Measurements from ENCODE around the gene KIF26A. TPM values are rescaled to one million over a fixed set of nuclear protein-coding genes. Genes with fewer than 3 reads are reported as not detected.

The KIF26A gene
- total RNA-seq, 1 donor from 2014 or later, result 6.8 TPM

DNA sequence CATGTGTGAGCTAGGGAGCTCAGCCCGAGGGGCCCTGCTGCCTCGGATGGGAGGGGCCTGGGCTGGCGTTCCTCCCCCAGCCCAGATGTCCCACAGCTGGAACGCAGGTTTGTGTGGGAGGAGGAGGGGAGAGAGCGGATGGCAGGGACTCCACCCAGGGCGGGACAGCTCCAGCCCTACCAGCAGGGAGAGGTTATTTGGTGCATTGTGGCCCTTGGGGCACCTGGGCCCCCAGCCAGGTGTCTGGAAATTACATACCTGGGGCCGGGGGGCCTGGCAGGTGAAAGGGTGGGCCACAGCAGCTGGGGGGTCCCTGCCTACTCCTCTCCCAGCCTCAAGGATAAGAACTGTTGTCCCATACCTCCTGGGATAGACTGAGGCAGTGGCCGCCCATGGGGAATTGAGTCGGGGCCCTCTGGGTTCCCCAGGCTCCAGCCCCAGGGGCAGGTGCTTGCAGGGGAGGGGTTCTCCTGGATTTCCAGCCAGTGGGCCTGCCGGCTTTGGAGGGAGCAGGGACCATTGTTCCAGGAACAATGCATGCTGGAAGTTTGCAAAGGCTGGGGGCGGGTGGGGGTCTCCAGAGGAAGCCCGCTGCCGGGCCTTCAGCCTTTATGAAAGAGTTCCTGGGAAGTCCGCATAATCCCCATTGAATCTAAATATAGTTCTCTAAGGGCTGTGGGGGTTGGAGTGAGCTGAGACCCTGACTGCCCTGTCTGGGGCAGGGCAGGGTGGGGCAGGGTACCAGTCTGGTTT, 1.2 kb downstream of the KIF26A start:
- intact Hi-C loops (cut with DNase I), result loop anchor here (2.0 to 10.0 kb wide), 5 partner anchors 45 to 498 kb away; no protein-coding TSS in a partner anchor
- DNase-seq (ENCODE audit: low spot score), result no peak

DNA sequence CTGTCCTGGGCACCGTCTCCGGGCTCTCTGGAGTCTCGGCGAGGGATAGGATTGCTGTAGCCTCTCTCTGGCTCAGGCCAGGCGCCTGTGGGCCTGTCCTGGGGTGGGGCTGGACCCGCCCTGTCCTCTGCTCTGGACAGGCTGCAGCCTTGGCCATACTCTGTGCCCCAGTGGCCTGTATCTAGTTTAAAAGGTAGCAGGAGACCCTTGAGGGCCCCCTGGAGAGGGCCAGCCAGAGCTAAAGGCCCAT, 1.8 kb downstream of the KIF26A start:
- intact Hi-C loops (cut with DNase I), result no loop called here
- no peak for DNase-seq (ENCODE audit: low spot score)

DNA sequence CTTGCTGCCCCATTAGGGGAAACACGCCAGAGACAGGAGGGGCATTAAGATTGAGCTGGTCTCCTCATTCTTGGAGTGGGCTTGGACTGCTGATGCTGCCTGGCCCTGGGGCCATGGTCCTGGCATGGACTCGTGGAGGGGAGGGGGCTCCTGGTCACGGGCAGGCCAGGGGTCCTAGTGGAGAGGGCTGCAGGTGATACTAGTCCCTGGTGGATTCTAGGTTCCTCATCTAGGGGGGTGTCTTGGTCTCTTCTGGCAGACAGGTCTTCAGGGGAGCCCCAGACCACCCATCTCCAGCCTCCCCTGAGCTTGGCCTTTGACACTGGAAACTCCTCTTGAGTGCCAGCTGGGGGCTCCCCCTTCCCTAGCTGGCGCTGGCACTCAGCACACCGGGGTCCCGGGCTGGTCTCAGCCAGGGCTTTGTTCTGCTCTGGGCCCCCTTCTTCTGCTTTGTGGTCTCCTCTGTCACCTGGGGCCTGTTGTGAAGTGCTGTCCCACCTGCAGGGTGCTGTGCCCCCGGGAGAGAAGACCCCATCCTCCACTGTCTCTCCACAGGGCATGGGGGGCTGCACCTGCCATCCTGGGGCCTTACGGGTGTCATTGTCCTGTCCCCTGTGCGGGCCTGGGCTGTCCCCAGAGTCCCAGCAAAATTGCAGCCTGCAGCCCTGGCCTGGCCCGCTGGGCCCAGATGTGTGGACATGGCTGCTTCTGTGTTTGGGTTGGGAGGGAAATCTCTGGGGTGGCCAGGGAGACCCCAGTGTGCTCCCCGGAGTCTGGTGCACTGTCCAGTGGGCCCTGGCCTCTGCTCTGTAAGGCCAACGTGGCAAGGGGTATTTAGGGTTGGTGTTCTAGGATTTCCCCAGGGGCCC, 2.3 kb downstream of the KIF26A start:
- no peak for DNase-seq (ENCODE audit: low spot score)
- intact Hi-C loops (cut with DNase I), result no loop called here

DNA sequence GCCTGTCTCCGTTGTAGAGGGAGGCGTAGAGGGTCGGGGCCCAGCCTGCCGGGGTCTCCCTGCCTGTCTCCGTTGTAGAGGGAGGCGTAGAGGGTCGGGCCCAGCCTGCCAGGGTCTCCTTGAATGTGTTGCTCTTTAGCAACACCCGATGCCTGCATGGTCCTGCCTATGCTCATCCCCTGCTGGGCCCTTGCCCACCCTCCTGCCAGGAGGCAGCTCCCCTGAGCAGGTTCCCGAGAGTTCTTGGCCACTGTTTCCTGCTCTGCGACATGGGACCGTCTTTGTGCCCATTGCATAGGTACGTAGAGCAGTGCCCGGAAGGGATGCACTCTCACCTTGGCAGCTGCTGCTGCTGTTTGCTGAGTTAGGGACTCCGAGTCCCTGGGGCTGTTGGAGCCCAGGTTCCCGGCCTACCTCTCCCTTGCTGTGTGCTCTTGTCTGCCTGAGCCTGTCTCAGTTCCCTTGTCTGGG, 3.3 kb downstream of the KIF26A start:
- intact Hi-C loops (cut with DNase I), result no loop called here
- no peak for DNase-seq (ENCODE audit: low spot score)

DNA sequence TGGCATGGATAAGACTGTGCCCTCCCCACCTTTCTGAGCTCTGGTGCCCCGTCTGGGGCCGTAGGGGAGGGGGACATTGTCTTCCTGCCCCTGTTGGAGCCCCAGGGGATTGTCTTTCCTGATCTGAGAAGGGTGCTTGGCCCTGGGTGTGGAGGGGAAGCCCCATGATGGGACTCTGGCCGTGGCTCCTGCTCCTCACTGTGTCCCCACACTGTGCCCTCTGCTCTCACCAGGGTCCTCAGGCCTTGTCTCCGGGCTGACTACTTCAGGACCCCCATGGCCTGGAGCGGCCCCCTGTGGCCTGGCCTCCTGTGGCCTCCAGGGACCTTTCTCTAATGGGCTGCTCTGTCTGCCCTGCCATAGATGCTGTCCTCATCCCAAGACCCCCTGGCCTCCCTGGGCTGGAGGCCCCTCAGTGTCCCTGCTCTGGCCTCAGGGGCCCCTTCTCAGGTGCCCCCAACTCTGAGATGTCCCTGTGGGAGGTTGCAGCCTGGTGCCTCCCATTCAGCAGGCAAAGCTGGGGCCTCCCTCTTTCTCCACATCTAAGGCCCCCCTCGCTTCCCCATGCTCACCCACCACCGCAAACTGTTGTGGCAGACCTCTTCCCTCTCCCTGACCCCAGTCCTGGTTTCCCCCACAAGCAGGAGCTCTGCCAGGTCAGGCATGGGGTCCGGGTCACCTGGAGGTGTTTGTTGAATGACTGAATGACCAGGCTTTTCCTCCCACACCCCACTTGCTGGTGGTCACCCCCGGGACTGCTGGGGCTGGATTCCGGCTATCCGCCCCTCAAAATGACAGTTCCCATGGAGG, 4.0 kb downstream of the KIF26A start:
- no peak for DNase-seq (ENCODE audit: low spot score)
- intact Hi-C loops (cut with DNase I), result no loop called here

DNA sequence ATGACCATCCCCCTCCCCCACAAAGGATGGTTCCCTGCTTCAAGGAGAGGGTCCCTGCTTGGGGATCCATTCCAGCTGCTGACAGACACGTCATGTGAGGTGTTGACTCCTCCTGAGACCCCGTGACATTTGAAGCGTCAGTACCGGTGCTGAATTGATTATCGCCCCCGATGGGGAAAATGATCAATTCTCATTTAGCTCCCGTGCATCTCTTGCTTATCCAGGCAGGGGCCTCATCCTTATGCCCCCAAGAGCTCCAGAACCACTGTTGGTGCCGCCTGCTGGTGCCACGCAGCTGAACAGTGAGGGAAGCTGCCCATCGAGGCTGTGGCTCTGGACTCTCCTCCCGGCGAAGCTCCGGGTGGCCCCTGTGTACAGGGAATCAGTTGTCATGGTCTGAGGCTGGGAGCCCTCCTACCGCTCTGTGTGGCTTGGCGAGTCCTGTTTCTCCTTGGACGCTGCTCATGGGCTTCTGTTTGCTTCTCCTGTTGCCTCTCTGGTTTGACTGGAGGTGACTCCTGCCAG, 4.6 kb downstream of the KIF26A start:
- DNase-seq (ENCODE audit: low spot score), result no peak

DNA sequence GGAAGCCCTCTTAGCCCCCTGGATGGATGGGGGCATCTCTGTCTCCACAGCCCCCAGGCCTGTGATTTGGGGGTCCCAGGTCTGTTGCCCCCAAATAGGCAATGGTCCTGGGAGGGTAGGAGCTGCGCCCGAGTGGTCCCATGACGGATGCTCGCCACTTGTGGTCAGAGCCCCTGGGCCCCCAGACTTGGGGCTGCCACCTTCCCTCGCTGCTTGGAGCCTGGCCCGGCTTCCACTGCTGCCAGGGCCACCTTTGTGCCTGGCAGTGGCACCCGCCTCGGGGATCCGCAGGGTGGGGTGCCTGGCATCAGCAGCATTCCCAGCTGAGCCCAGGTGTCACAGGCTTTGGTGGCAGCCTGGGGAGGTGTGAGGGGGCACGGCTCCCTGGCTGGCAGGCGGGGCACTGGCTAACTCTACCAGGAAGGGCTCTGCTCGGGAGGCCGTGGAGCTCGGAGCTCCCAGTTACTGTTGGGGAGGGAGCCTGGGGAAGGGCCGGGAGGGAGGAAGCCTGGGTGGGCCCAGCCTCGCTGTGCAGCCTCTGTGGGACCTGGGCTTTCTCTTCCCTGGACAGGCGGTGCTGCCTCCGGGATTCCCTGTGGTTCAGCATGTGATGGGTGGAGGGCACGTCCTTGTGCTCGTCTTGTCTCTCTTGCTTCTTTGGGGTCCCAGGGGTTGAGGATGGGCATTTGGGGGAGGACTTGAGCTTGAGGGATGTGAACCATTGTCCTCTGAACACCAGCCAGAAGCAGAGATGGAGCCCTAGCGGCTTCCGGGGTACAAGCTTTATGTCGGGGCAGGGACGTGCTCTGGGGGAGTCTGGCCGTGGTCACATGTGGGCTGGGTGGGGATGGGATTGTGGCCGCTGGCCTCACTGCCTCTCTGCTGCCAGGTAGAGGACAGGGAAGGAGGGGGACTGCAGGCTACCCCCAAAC, 5.4 kb downstream of the KIF26A start:
- DNase-seq (ENCODE audit: low spot score), result peak; percentile 71
- intact Hi-C loops (cut with DNase I), result no loop called here

More for the DNA sequence above, 4.6 kb downstream of the KIF26A start:
- intact Hi-C loops (cut with DNase I), result no loop called here

DNA sequence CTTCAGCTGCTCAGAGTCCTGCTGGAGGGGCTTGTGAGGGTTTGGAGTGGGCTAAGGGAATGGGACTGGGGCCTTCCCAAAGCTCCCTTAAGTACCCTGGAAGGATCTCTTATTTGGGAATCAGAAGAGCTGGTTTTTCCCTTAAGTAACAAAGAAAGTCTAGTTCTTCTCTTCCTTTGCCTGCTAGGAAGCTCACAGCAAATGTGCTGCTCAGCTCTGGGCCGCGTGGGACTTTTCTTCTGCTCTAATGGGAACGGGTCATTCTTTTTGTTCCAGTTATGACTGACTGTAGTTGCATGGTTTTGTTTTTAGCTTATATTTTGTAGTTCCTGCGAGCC, 6.0 kb downstream of the KIF26A start:
- DNase-seq (ENCODE audit: low spot score), result peak; percentile 12
- intact Hi-C loops (cut with DNase I), result no loop called here

DNA sequence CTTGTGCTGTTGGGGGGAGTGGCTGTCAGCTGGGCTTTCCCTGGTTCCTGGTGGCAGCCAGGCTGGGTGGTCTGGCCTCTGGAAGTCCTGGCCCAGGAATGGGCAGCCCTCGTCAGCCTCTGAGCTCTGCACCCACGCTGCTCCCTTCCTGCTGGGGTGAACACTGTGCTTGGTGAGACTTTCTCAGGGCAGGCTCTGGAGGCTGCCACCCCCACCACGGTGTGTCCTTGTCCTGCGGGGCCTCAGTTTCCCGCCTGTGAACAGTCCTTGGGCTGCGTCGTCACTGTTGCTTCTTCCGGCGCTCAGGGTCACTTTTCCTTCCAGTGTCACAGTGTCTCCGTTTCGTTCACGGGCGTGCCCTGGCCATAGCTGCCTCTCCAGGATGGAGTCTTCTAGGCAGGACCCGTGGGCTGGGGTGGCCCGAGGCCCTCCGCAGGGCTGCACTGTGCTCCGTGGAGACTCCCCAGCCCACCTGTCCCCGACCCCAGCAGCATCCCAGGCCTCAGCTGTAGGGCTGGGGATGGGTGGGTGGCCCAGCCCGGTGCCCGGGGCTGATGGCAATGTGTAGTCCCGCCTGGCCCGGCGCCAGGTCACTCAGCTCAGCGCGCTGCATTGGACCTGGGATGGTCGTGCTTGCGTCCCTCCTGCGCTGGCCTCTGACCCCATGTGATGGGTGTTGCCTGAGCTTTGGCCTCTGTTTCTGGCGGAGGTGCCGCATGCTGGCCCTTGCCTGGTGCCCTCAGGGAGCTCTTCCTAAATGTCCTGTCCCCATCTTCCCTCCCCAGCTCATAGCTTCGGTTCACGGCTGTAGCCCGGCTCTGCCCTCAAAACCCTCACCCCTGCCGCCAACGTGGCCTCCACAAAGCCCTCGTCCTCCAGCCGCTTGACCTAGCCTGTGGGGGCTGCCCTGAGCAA, 6.8 kb downstream of the KIF26A start:
- intact Hi-C loops (cut with DNase I), result no loop called here

DNA sequence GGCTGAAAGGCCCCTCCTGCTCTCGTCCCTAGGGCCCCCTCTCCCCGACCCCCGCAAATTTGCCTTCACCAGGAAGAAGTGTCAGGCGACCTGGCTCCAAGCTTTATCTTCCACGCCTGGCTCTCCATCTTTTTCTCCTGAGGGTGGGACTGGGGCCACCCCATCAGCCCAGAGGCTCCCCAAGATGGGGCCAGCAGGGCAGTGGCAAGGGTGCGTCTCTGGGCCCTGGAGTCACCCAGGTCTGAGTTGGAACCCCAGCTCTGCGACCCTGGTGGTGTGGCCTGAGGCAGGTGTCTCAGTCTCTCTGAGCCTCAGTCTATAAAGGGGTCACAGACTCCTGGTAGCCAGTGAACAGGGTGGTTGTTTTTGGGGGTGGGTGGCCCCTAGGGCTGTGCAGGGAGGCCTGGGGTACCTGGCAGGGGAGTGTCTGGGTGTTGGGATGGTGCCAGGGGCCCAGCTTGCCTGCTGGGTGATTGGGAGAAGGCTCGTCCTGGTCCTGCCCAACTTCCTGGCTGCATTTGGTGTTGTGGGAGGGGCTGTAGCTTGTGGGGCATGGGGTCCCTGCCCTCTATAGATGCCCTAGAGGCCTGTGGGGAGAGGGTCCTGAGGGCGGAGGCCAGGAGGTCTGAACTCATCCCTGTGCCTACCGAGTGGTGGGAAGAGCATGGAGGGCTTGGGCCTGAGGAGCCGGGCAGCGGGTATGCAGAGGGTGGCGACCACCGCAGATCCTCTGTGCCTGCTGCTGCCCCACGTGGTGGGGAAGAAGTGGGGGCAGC, 7.6 kb downstream of the KIF26A start:
- peak; percentile 66 for DNase-seq (ENCODE audit: low spot score)
- intact Hi-C loops (cut with DNase I), result no loop called here

More for the DNA sequence above, 6.8 kb downstream of the KIF26A start:
- peak; percentile 27 for DNase-seq (ENCODE audit: low spot score)

DNA sequence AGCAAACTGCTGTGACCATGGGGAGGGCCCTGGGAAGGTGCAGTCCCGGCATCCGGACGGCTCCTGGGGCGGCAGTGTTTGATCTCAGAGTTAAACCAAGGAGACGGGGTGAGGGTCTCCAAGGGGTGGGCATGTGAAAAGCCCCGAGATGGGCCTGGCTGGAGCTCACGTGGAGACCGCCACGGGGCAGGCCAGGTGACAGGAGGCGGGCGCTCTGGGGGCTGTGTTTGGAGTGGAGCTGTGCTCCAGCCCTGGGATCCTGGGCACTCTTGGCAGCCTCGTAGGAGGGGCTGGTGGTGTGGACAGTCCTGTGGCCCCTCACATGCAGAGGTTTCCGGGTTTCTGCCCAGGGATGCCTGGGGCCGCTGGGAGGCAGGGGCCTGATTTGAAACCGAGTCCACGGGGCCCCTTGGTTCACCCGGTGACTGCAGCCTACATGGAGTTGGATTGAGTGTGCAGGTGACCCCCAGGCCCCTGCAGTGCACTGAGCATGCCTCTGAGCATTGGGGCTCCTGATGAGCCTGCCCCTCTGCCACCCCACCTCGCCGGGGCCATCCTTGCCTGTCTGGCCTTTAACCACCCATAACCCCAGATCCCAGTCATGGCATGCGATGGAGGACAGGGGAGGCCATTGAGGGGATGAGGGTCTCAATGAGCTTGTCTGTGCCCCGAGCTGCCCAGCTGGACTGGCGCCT, 8.4 kb downstream of the KIF26A start:
- DNase-seq (ENCODE audit: low spot score), result no peak
- intact Hi-C loops (cut with DNase I), result no loop called here

DNA sequence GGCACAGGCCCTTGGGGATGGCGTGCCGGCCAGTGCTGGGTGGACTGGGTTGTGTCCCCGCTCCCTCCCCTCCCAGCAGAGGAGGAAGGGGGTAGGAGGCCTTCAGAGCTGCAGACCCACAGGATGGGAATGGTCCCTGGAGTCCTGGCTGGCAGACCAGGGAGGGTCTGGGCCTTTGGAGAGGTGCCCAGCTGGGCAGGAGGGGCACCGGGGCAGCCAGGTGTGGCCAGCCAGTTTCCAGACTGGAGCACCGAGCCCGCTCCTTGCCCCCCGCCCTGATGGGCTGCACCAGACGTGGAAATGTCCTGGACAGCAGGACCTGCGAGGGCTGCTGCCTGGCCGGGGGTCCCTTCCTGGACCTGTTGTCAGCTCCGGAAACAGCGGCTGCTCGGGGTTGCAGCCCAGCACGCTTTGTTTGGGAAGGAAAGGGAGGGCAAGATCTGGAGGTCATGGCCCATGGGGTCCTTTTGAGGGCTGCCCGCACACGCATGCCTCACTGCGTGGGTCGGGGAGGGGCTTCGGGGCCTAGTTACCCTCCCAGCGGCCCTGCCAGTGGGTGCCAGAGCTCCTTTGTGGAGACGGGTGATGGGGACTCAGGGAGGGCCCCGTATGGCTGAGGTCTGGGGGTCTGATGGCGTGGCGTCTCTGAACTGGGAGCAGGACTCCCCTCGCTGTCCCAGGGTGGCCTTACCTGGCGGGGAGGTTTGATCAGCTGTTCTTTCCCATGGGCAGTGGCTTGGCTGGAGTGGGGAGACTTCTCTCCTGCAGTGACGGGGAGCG, 9.1 kb downstream of the KIF26A start:
- intact Hi-C loops (cut with DNase I), result no loop called here
- no peak for DNase-seq (ENCODE audit: low spot score)

DNA sequence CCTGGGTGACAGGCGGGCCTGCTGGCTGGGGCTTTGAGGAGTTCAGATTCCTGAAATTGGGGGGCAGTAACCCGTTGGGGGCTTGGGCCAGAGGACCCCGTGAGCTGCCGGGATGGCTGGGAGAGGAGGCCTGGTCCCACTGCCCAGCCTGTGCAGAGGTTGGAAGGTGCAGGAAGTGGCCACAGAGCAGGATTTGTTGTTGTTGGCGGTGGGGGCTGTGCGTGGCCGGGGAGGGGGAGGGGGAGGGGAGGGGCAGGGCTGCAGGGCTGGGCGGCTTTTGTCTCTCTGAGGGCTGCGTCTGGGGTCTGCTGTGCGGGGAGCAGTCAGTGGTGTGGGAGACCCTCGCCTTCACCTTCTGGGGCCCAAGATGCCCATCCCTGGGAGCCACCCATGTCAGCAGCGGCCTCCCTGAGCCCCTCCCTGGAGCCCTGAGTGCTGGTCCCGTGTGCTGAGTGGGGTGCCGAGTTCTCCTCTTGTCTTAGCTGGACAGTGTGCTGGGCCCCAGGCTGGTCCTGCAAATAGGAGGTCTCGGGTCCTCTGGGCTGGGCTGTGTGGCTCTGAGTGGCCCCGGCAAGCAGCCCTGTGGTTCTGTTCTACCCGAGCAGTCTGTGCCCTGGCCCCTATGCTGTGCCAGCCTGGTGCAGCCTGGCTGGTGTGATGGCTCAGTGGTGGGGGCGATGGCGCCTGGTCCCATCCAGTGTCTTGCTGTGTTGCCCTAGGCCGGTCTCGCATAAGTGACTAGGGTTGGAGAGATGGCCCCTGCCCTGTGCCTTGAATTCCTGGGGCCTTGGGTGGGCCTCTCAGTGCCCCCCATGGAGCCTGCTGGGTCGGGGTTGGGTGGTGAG, 10.3 kb downstream of the KIF26A start:
- intact Hi-C loops (cut with DNase I), result no loop called here

DNA sequence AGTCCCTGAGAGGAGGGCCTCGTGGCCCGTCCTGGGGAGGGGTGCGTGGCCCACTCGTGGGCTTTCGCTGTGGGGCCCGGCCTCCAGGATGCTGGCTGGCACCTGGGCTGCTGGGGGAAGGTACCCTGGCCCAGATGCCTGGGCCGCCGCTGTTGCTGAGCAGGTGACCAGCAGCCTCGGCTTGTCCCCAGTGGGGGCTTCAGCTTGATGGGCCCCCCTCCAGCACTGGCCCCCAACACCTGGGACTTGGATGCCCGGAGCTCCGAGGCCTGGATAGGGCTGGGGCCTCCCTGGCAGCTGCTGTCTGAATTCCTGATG, 10.8 kb downstream of the KIF26A start:
- DNase-seq (ENCODE audit: low spot score), result no peak
- intact Hi-C loops (cut with DNase I), result no loop called here

More for the DNA sequence above, 10.3 kb downstream of the KIF26A start:
- DNase-seq (ENCODE audit: low spot score), result no peak

DNA sequence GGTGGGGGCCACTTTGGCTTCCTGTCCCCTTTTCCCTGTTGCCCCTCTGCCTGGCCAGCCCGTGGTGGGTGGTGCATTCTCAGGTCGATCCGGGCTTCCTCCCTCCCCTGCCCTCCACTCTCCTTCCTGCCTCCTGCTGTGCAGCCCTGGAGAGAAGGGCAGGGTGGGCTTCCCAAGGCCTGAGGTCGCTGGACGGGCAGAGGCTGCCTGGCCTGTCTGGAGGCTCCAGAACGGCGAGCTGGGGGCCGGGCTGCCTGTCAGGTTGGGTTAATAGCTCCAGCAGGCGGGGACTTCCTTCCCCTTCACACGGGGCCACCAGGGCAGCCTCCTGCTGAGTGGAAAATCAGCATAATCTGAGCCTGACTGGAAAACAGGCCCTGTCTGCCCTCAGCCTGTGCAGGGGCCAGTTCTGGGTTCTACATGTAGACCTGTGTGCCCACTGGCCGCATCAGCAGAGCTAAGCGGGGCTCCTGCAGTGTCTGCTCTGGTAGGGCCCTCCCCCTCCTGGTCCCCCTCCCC, 11.3 kb downstream of the KIF26A start:
- intact Hi-C loops (cut with DNase I), result no loop called here
- DNase-seq (ENCODE audit: low spot score), result no peak

All from cardiac septum (tissue), 1 donor.